GM12865 (cell line): ENCODE data around the gene CCHCR1.

Experiments
- DNase-seq: peaks from one replicate; pipeline ENCODE4 v3.0.0; 2010; ENCODE audit warnings: low read depth
- H3K4me3 ChIP-seq: 2 replicates; pipeline ENCODE4 v1.5.1; 2011; ENCODE audit warnings: mild to moderate bottlenecking, low read depth, low read length, control low read depth
- CTCF ChIP-seq: IDR thresholded peaks from 2 replicates; pipeline ENCODE4 v1.5.1; 2011; ENCODE audit warnings: low read length, control low read depth, low read depth, inconsistent platforms; ENCODE audit not compliant: insufficient read depth; ENCODE audit errors: missing control alignments

Gene CCHCR1

GRCh38 chr6:31178143-31179041 is 20.8 kb upstream of the CCHCR1 start:
- peak; percentile 64 for DNase-seq
- no peak for TF ChIP-seq CTCF
- no peak overlapping the region for H3K4me3 ChIP-seq

GRCh38 chr6:31175971-31176370 is 18.4 kb upstream of the CCHCR1 start:
- no peak for DNase-seq
- H3K4me3 ChIP-seq = no peak overlapping the region
- no peak for TF ChIP-seq CTCF

DNA sequence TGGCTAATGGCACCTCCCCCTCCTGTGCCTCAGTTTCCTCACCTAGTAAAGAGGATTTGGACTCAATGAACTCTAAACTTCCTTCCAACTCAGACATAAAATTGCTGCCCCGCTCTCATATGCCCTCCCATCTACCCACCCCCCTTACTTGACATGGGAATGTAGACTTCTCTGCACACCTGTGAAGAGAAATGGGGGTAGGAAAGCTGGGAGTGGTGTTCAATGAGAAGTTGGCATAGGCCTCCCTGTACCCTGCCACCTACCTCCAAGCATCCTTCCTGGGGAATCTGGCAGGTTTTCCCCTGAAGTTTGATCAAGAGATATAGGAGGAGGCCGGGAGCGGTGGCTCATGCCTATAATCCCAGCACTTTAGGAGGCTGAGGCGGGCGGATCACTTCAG is 16.8 kb upstream of the CCHCR1 start:
- H3K4me3 ChIP-seq = no peak overlapping the region
- TF ChIP-seq CTCF = no peak
- DNase-seq = no peak

DNA sequence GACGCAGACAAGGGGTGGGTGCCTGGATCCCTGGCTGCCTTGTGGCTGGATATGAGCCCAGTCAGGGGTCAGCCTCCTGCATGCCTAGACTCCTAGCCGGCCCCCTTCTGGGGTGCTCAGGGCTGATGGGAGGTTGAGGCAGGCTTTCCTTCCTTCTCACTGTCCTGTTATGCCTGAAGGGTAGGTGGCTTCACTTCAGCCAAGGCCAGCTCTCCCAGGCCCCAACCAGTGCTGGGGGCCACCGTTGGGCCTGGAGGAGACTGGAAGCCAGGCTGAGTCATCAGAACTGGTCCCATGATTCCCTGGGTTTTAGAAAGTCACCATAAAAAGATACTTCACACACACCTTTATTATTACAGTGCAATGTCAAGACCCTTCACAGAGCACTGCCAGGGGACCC is 15.8 kb upstream of the CCHCR1 start:
- no peak for DNase-seq
- TF ChIP-seq CTCF = no peak
- H3K4me3 ChIP-seq = no peak overlapping the region

DNA sequence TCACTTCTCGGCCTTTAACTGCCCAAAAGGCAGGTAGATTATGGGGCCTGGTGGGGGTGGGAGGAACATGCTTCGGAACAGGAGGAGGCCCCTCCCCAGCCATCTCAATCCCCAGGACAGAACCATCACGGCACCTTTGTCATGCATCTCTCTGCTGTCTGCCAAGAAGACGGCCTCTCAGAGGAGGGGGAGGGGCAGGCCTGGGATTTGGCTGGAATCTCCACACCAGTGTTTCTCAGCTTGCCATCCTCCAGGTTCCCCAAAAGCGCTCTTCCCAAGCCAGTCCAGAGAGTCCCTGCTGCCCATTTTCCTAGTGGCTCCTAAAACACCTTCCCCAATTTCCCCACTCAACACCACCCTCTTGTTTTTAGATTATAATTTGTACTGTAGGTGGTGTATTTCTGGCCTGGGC is 15.4 kb upstream of the CCHCR1 start:
- DNase-seq = no peak
- H3K4me3 ChIP-seq = no peak overlapping the region
- no peak for TF ChIP-seq CTCF

DNA sequence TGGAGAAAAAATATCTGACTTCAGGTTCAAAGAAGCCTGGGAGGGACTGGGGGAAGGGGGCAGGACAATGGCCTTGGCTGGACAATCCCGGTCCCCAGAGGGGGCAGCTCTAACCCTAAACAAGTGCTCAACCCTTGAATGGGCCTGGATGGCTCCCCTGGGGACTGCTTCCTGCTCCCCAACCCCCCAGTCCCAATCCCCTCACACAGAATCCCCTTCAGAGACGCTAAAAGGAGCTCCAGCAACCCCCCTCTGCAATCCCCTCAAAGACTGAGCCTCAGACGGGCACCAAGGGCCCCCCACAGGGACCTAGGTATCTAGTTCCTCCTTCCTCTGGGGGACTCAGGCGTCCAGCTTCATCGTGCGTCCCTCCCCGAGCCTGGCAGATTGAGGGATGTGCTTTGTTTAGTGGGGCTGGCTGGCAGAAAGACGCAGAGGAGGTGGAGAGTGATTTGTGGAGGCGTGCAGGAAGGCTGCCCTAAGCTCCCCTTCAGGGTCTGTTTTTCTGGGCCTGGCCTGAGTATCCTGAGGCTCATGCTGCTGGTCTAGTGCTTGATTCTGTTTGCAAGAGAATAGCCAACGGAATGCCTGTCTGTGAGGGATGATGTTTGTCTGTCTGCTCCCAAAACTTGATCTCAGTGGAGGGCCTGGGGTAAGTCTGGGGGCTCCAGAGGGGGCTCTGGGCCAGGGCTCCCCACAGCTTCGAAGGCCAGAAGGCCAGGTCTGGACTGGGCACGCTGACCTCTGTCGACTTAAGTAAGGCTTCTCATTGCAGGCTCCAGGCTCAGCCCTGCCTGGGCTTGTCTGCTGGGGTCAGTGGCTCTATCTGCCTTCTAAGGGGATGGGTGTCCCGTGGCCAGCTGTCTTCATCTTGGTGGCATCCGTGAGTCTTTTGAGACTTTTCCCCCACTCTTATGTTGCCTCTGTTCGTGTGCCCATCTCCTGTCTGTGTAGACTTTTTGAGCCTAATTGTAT is 14.6 kb upstream of the CCHCR1 start:
- TF ChIP-seq CTCF = no peak
- H3K4me3 ChIP-seq = no peak overlapping the region
- no peak for DNase-seq
